NCI-H1436 (cell line): ENCODE results near the gene PSMC4.

Experiments used
- DNase-seq: peaks from one replicate; lab custom pipeline; 2025; lab: John Stamatoyannopoulos, UW

Gene PSMC4

GRCh38 chr19:39970675-39971379, at the start of gene PSMC4:
PSMC4 (plus strand) TSS chr19:39971165; CDS start chr19:39971203, 38 bp downstream.
- peak; percentile 98 for DNase-seq

- DNase-seq, result no peak
Observed at GRCh38 chr19:39923862-39924261, 47.1 kb upstream of the PSMC4 start.

- DNase-seq, result no peak
Observed at GRCh38 chr19:39924389-39924788, 46.6 kb upstream of the PSMC4 start.

DNA sequence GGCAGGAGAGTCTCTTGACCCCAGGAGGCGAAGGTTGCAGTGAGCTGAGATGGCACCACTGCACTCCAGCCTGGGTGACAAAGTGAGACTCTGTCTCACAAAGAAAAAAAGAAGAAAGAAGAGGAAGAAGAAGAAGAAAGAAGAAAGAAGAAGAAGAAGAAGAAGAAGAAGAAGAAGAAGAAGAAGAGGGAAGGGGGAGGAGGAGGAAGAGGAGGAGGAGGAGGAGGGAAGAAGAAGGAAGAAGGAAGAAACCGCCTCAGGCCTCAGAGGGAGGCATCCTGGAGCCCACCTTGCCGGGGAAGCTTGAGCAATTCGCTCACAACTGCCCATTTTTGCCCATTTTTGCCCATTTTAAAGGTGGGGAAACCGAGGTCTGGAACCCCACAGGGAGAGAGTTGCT, 46.0 kb upstream of the PSMC4 start:
- no peak for DNase-seq

DNA sequence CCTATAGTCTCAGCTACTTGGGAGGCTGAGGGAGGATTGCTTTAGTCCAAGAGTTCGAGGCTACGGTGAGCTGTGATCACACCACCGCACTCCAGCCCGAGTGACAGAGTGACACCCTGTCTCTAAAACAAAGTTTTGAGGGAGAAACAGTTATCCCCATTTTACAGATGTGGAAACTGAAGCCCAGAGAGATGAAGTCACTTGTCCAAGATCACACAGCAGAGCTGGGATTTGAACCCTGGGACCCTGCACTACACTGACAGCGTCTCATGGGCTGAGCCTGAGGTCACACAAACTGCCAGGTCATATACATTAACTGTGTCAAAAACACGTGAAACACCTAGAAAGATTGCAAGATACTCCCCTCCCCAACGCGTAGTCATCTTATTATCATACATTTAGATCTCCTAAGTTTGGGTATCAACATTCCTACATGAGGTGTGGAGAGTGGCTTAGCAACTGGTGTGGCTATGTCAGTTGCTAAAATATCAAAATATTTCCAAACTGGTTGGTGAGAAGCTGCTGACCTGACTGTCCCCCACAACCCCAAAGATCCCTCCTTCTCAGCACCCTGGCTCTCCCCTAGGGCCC, 44.7 kb upstream of the PSMC4 start:
- DNase-seq, result no peak

GRCh38 chr19:39927076-39927475, 43.9 kb upstream of the PSMC4 start:
- no peak for DNase-seq

GRCh38 chr19:39927524-39928356, 43.2 kb upstream of the PSMC4 start:
- no peak for DNase-seq

- no peak for DNase-seq
Observed at GRCh38 chr19:39928357-39928725, 42.6 kb upstream of the PSMC4 start.

DNA sequence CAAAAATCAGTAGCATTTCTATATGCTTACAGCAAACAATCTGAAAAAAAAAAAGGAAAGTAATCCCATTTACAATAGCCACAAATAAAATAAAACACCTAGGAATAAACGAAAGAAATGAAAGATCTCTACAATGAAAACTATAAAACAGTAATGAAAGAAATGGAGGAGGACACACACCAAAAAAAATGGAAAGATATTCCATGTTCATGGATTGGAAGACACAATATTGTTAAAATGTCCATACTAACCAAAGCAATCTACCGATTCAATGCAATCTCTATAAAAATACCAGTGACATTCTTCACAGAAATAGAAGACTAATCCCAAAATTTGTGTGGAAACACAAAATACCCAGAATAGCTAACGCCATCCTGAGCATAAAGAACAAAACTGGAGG, 41.2 kb upstream of the PSMC4 start:
- no peak for DNase-seq

- DNase-seq, result no peak
Observed at GRCh38 chr19:39934584-39935363, 36.2 kb upstream of the PSMC4 start, which contains the start of gene FCGBP. FCGBP (minus strand) TSS chr19:39934634.

- no peak for DNase-seq
Observed at GRCh38 chr19:39935364-39935661, 35.7 kb upstream of the PSMC4 start.

DNA sequence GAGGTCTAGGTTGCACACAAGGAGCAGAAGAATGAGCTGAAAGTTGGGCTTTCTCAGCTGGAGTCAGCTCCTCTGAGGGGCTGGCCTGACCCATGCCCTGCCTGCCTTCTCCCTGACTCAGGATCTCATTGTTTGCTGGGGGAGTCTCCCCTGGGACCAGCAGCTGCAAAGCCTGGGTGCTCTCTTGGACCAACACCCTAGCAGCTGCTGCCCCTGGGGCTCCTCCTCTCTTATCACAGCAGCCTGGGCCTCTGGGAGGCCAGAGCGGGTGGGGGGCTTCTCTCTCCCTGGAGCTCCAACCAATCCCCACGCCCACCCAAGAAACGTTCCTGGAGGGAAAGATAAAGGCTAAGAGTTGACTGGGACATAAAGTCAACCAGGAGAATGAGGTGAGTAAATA, 34.9 kb upstream of the PSMC4 start:
- DNase-seq, result no peak

DNA sequence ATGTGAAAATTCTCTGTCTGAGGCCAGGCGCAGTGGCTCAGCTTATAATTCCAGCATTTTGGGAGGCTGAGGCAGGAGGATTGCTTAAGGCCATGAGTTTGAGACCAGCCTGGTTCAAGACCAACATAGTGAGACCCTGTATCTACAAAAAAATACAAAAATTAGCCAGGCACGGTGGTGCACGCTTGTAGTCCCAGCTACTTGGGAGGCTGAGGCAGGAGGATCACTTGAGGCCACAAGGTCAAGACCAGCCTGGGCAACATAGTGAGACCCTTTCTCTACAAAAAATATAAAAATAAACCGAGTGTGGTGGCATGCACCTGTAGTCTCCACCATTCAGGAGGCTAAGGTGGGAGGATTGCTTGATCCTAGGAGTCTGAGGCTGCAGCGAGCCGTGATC, 34.3 kb upstream of the PSMC4 start:
- no peak for DNase-seq

DNA sequence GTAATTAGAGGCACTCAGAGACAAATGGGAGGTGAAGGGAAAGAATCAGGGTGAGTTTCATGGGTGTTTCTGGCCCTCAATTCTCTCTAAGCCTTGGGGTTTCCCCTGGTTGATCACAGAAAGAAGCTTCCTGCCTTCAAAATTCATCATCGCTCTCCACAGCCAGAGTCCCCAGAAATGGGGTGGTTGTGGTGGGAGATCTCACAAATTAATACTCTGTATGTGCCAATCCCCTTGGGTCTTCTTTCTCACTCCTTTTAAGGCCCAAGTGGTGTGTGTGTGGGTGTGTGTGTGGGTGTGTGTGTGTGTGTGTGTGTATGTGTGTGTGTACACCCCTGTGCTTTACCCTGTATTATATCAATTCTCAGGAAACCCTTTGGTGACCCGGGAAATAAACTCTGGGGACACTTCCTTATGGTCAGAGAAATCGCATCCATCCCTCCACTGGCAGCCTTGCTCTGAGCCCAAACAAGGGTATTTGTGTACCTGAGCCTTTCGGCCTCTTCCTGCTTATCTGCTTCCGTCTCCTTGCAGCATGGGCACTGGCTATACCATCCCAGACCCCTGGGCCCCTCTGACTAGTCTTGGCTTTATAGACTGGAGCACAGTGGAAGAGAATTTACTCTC, 33.8 kb upstream of the PSMC4 start:
- no peak for DNase-seq

DNA sequence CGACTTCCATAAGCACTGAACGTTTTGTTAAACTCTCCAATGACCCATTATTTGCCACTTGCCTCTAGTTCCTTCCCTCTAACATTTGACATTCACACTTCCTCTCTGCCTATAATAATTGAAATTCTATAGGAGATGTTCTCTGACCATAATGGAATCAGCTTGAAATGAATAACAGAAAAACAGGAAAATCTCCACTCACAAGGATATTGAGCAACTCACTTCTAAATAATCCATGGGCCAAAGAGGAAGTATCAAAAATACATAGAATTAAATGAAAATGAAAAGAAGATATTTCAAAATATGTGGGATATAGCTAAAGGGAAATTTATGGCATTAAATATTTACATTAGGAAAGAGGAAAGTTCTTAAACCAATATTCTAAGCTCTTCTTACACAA, 33.2 kb upstream of the PSMC4 start:
- no peak for DNase-seq

DNA sequence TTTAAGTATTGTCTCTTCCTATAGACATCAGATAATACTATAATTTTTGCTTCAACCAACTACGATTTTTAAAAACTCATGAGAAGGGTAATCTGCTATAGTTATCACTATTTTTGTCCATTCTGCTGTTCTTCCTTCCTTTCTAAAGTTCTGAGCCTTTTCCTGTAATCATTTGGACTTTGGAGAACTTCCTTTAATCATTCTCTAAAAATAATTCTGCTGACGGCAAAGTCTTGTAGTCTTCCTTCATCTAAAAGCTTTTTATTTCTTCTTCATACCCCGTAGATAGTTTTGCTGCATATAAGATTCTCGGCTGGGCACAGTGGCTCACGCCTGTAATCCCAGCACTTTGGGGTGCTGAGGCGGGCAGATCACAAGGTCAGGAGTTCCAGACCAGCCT, 31.4 kb upstream of the PSMC4 start:
- DNase-seq, result no peak

- DNase-seq, result no peak
Observed at GRCh38 chr19:39940221-39940833, 30.6 kb upstream of the PSMC4 start.

- DNase-seq, result no peak
Observed at GRCh38 chr19:39941151-39941550, 29.8 kb upstream of the PSMC4 start.

- no peak for DNase-seq
Observed at GRCh38 chr19:39941615-39942365, 29.2 kb upstream of the PSMC4 start.

- DNase-seq, result no peak
Observed at GRCh38 chr19:39942366-39942730, 28.6 kb upstream of the PSMC4 start.

GRCh38 chr19:39943586-39943985, 27.4 kb upstream of the PSMC4 start:
- no peak for DNase-seq
